A673 (cell line): ENCODE measurements around the gene CFD. TPM values are rescaled to one million over a fixed set of nuclear protein-coding genes. Genes with fewer than 3 reads are reported as not detected.

Source experiments
- BruUV-seq: library from RNA; stranded (reverse); fragments of 400-500 nt; replicated peaks from 2 replicates; lab custom pipeline; 2021; lab: Mats Ljungman, UMichigan
- CTCF ChIA-PET: fragments of 300-600 bp; sonication (Branson Sonifier 250); formaldehyde crosslinking; loops from one replicate; lab custom pipeline; 2022; ENCODE audit warnings: antibody characterized with exemption; lab: Charles Lee
- POLR2A ChIA-PET: fragments of 300-600 bp; sonication (Branson Sonifier 250); formaldehyde crosslinking; loops from one replicate; lab custom pipeline; 2022; ENCODE audit warnings: antibody characterized with exemption; ENCODE audit not compliant: low non-redundant PET; lab: Charles Lee
- DNase-seq: peaks from one replicate; pipeline ENCODE4 v3.0.0-alpha.2; 2015; ENCODE audit warnings: low spot score
- H3K27ac ChIP-seq: fragments of 200-600 bp; sonication (generic); 2 replicates; pipeline ENCODE4 v1.5.1; 2016; ENCODE audit warnings: mixed run types, low read depth, mild to moderate bottlenecking, mixed read lengths, antibody characterized with exemption, low read length; ENCODE audit not compliant: poor library complexity, severe bottlenecking
- H3K27me3 ChIP-seq: fragments of 200-600 bp; sonication (generic); replicated peaks from 2 replicates; pipeline ENCODE4 v1.6.1; 2017; ENCODE audit warnings: mixed run types, low read depth, mild to moderate bottlenecking, mixed read lengths, antibody characterized with exemption, low read length; ENCODE audit not compliant: insufficient read depth, poor library complexity
- H3K36me3 ChIP-seq: fragments of 200-600 bp; sonication (generic); 2 replicates; pipeline ENCODE4 v1.6.1; 2016; ENCODE audit warnings: mixed run types, mild to moderate bottlenecking, mixed read lengths, antibody characterized with exemption, low read length; ENCODE audit not compliant: insufficient read depth, poor library complexity, severe bottlenecking
- H3K4me1 ChIP-seq: fragments of 200-600 bp; sonication (generic); 2 replicates; pipeline ENCODE4 v1.6.1; 2017; ENCODE audit warnings: mixed run types, mild to moderate bottlenecking, mixed read lengths, antibody characterized with exemption, low read length; ENCODE audit not compliant: insufficient read depth, poor library complexity, severe bottlenecking
- H3K4me3 ChIP-seq: fragments of 200-600 bp; sonication (generic); 2 replicates; pipeline ENCODE4 v1.5.1; 2016; ENCODE audit warnings: low read depth, mixed run types, mild to moderate bottlenecking, mixed read lengths, low read length; ENCODE audit not compliant: poor library complexity, severe bottlenecking
- H3K9me3 ChIP-seq: fragments of 200-600 bp; sonication (generic); 2 replicates; pipeline ENCODE4 v1.6.1; 2016; ENCODE audit warnings: mixed run types, low read depth, mild to moderate bottlenecking, mixed read lengths, antibody characterized with exemption, low read length; ENCODE audit not compliant: poor library complexity, severe bottlenecking
- EZH2 ChIP-seq: fragments of 200-600 bp; sonication (generic); IDR thresholded peaks from 2 replicates; pipeline ENCODE4 v1.6.1; 2017; ENCODE audit warnings: borderline replicate concordance, low read depth, mild to moderate bottlenecking, mixed read lengths, antibody characterized with exemption, low read length; ENCODE audit not compliant: poor library complexity, severe bottlenecking
- intact Hi-C: fragments of 100-400 bp; cut with micrococcal nuclease; formaldehyde crosslinking; loops from one replicate; pipeline ENCODE4 v1.10.0; 2022; ENCODE audit not compliant: unreplicated experiment
- total RNA-seq: library from RNA; stranded (reverse); gene quantifications from 2 replicates; pipeline ENCODE4 v1.2.3, GENCODE V29; 2021
- TF ChIP-seq, protein P1 (sequence below): fragments of 300-800, 200-600 bp; sonication (generic); conservative IDR thresholded peaks from 2 replicates; pipeline ENCODE4 v1.5.1; 2017; ENCODE audit warnings: low read depth, mild to moderate bottlenecking, antibody characterized with exemption, low read length, moderate library complexity, mixed read lengths

Gene CFD
- total RNA-seq, 1 experiment from 2014 or later: 1.1 TPM

DNA sequence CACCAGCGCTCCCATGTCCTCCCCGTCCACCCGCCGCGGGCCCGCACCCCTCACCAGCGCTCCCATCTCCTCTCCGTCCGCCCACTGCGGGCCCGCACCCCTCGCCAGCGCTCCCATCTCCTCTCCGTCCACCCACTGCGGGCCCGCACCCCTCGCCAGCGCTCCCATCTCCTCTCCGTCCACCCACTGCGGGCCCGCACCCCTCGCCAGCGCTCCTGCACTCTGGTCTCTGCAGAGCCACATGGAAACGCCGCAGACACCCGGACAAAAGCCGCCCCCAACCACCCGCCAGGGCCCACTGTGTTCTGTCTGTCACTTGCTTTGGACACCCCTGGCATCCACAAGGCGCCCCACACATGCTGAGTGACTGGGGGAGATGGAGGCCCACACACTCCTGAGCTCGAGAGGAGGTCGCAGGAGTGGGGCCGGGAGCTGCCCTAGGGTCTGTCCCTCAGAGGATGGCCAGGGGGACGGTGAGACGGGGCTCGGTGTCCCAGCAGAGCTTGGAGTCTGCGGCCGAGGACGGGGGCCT lies 7.4 kb downstream of the CFD start:
- no peak for DNase-seq
- Histone ChIP-seq H3K27ac (peak overlapping the region; percentile 28), H3K4me3 (no peak overlapping the region), H3K4me1 (peaks cover 57% of the 10 kb centered on the region), H3K27me3 (no peaks in the 10 kb centered on the region), H3K9me3 (no peaks in the 10 kb centered on the region), H3K36me3 (peaks cover 26% of the 10 kb centered on the region)
- intact Hi-C loops: loop anchor here (10.0 kb wide), 1 partner anchor 378 kb away; the partner anchor contains the start of genes ATP5F1D and MIDN
- TF ChIP-seq, protein P1, sequence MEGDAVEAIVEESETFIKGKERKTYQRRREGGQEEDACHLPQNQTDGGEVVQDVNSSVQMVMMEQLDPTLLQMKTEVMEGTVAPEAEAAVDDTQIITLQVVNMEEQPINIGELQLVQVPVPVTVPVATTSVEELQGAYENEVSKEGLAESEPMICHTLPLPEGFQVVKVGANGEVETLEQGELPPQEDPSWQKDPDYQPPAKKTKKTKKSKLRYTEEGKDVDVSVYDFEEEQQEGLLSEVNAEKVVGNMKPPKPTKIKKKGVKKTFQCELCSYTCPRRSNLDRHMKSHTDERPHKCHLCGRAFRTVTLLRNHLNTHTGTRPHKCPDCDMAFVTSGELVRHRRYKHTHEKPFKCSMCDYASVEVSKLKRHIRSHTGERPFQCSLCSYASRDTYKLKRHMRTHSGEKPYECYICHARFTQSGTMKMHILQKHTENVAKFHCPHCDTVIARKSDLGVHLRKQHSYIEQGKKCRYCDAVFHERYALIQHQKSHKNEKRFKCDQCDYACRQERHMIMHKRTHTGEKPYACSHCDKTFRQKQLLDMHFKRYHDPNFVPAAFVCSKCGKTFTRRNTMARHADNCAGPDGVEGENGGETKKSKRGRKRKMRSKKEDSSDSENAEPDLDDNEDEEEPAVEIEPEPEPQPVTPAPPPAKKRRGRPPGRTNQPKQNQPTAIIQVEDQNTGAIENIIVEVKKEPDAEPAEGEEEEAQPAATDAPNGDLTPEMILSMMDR: no peak
- no peak for TF ChIP-seq EZH2
- ChIA-PET CTCF (interaction anchor here (0.7 kb wide), 1 partner anchor 134 kb away, joined by 3 read pairs; no protein-coding TSS in a partner anchor), POLR2A (interaction anchor here (0.6 to 0.7 kb wide), 2 partner anchors 48 to 121 kb away, joined by 8 to 9 read pairs; no protein-coding TSS in a partner anchor)
- BruUV-seq: no TSS peak

DNA sequence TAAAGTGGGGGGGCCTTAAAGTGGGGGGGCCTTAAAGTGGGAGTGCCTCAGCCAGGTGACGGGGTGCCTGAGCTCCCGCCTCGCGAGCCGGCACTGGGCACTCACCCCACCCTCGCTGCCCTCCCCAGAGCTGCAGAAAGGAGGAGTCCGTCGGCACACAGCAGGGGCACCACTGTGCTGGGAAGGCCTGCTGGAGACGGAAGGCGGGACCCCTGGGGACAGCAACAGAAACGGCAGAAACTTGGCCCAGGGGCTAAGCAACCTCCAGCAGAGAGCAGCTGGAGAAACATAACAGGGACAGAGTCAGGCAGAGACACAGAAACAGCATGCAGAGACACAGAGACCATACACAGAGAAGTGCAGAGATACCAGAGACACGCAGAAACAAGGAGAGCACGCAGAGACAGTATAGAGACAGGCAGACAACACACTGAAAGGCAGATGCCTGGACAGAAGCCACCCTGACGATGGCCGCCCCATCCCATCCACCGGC lies 7.9 kb downstream of the CFD start:
- Histone ChIP-seq H3K9me3 (no peaks in the 10 kb centered on the region), H3K4me1 (peaks cover 62% of the 10 kb centered on the region), H3K36me3 (peaks cover 26% of the 10 kb centered on the region), H3K27ac (peak overlapping the region; percentile 28), H3K4me3 (no peak overlapping the region), H3K27me3 (no peaks in the 10 kb centered on the region)
- intact Hi-C loops: loop anchor here (10.0 kb wide), 1 partner anchor 377 kb away; the partner anchor contains the start of genes ATP5F1D and MIDN
- CTCF ChIA-PET: interaction anchor here (0.7 kb wide), 1 partner anchor 134 kb away, joined by 3 read pairs; no protein-coding TSS in a partner anchor
- no peak for TF ChIP-seq EZH2
- TF ChIP-seq, protein P1: no peak
- peak; percentile 89 for DNase-seq
- no TSS peak for BruUV-seq
- POLR2A ChIA-PET: interaction anchor here (0.6 to 0.7 kb wide), 2 partner anchors 48 to 120 kb away, joined by 8 to 9 read pairs; no protein-coding TSS in a partner anchor

- no peak overlapping the region for H3K4me3 ChIP-seq
- peaks cover 26% of the 10 kb centered on the region for H3K36me3 ChIP-seq
- H3K9me3 ChIP-seq: no peaks in the 10 kb centered on the region
- H3K27me3 ChIP-seq: no peaks in the 10 kb centered on the region
- H3K27ac ChIP-seq: peak overlapping the region; percentile 37
- DNase-seq: no peak
- ChIA-PET CTCF (no interaction called here), POLR2A (no interaction called here)
- no TSS peak for BruUV-seq
- intact Hi-C loops: loop anchor here (10.0 kb wide), 1 partner anchor 377 kb away; the partner anchor contains the start of genes ATP5F1D and MIDN
- H3K4me1 ChIP-seq: peaks cover 61% of the 10 kb centered on the region
- no peak for TF ChIP-seq EZH2
- TF ChIP-seq, protein P1: no peak
Measured at GRCh38 chr19:867855-868457, 8.5 kb downstream of the CFD start.
